HK-2 (cell line): ENCODE measurements around the gene CCDC201.
"Not testable (repeated sequence)": the region's sequence is repeated elsewhere in the genome, so short reads cannot be mapped to it uniquely, and the experiment has no call there.

Source experiments
- DNase-seq: peaks from one replicate; pipeline ENCODE4 v3.0.0-alpha.2; 2018; ENCODE audit not compliant: unreplicated experiment

The CCDC201 gene

DNA sequence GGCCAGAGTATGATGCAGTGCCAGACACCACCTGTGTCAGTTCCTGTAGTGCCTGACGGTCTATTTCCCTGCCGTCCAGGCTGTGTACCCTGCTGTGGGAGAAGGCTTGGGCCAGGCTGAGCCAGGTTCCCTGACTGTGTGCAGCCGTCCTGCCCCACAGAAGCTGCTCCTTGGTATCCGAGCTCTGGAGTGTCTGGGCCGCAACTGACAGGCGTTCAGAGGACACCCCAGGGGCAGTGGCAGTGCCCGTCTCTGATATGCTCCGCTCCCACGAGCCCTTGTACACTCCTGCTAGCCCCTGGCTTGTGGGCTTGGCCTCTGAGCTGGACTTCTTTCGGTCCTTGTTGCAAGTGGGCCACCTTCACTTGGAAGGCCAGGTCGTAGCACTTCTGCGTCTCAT, 55.0 kb downstream of the CCDC201 start:
- DNase-seq = not testable (repeated sequence)

DNA sequence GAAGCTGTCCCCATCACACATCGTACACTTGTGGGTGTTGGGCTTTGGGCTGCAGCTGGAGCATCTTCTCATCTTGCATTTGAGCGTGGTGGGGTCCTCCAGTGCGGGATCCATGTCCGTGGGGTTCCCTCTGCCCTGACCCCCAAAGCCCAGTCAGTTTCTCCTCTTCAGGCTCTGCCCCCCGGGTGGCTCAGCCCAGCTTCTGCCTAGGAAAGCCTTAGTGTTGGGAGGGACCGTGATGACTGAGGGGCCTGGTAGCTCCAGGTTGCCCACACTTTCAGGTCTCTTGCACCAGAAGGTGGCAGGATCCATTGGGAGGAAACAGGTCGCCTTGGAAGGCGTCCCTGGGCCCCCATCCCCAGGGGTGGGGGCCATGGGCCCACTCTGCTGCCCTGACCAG, 55.9 kb downstream of the CCDC201 start:
- not testable (repeated sequence) for DNase-seq

DNA sequence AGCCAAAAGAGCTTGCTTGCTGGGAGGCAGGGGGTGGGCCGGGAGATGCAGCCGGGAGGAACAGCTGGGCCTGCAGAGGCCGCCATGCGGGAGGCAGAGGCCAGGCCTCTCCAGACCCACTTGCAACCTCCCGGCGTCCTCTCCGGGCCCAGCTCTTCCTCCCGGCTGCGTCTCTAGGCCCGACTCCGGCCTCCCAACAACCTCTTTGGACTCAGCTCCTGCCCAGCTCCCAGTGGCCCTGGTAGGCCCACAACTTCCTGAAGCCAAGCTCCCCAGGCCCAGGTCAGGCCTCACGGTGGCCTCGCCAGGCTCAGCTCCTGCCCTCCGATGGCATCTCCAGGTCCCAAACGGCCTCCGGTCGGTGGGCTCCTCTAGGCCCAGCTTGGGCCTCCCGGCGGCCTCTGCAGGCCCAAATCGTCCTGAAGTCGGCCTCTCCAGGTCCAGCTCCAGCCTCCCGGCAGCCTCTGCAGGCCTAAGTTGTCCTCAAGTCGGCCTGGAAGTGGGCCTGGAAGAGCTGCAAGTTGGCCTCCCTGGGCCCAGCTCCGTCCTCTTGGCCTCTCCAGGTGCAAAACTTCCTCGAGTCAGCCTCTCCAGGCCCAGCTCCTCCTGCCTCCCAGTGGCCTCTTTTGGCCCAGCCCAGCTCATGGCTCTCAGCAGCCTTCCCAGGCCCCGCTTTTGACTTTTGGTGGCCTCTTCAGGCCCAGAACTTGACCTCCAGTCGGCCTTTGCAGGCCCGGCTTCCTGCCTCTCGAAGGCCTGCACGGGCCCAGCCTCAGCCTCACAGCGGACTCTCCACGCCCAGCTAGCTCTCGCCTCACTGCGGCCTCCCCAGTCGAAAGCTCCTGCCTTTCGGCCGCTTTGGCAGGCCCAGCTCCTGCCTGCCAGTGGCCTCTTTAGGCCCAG, 58.4 kb downstream of the CCDC201 start:
- DNase-seq = not testable (repeated sequence)

DNA sequence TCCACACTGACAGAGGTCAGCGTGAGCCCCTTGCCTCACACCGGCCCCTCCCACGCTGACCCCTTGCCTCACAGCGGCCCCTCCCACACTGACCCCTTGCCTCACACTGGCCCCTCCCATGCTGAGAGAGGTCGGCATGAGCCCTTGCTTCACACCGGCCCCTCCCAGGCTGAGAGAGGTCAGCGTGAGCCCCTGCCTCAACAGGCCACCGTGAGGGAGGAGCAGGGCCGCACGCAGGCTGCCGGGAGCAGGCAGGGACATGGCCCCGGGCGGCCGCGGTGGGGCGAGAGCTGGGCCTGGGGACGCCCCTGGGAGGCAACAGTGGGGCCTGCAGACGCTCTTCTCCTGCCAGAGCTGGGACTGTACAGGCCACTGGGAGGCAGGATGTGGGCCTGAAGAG, 59.1 kb downstream of the CCDC201 start:
- not testable (repeated sequence) for DNase-seq

DNA sequence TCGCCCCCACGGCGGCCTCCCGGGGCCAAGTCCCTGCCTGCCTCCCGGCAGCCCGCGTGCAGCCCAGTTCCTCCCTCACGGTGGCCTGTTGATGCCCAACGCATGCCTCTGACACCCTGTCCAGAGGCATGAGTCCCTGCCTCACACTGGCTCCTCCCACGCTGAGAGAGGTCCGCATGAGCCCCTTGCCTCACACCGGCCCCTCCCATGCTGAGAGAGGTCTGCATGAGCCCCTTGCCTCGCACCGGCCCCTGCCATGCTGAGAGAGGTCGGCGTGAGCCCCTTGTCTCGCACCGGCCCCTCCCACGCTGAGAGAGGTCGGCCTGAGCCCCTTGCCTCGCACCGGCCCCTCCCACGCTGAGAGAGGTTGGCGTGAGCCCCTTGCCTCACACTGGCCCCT, 59.9 kb downstream of the CCDC201 start:
- no peak for DNase-seq

DNA sequence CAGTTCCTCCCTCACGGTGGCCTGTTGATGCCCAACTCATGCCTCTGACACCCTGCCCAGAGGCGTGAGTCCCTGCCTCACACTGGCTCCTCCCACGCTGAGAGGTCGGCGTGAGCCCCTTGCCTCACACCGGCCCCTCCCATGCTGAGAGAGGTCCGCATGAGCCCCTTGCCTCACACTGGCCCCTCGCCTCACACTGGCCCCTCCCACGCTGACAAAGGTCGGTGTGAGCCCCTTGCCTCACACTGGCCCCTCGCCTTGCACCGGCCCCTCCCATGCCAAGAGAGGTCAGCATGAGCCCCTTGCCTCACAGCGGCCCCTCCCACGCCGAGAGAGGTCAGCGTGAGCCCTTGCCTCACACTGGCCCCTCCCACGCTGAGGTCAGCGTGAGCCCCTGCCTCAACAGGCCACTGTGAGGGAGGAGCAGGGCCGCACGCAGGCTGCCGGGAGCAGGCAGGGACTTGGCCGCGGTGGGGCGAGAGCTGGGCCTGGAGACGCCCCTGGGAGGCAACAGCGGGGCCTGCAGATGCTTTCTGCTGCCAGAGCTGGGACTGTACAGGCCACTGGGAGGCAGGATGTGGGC, 61.1 kb downstream of the CCDC201 start:
- not testable (repeated sequence) for DNase-seq

DNA sequence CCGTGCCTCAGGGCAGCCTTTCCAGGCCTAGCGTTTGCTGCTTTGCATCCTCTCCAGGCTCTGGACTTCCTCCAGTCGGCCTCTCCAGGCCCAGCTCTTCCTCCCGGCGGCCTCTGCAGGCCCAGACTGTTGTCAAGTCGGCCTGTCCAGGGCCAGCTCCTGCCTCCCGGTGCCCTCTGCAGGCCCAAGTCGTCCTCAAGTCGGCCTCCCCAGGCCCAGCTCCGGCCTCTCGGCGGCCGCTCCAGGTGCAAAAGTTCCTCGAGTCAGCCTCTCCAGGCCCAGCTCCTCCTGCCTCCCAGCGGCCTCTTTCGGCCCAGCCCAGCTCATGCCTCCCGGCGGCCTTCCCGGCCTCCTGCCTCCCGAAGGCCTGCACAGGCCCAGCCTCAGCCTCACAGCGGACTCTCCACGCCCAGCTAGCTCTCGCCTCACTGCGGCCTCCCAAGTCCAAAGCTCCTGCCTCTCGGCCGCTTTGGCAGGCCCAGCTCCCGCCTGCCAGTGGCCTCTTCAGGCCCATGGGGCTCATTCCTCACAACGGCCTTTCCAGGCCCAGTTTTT, 62.4 kb downstream of the CCDC201 start:
- not testable (repeated sequence) for DNase-seq
